Measurements from ENCODE around the gene NHERF2. TPM values are rescaled to one million over a fixed set of nuclear protein-coding genes. Genes with fewer than 3 reads are reported as not detected.

NHERF2 gene
- total RNA-seq, 1 donor from 2014 or later, result 23.4 TPM

- Mint-ChIP-seq H3K4me1 (ENCODE audit: unreplicated experiment) (no peaks in the 10 kb centered on the region), H3K27me3 (no peaks in the 10 kb centered on the region), H3K27ac (no peak overlapping the region), H3K4me3 (no peak overlapping the region), H3K9me3 (no peaks in the 10 kb centered on the region), H3K36me3 (no peaks in the 10 kb centered on the region)
- TF ChIP-seq CTCF (conservative IDR thresholded peaks at IDR 0.05), result no peak
- no peak for DNase-seq (ENCODE audit: extremely low spot score, unreplicated experiment)
Measured at GRCh38 chr16:2078096-2078495, 51.4 kb downstream of the NHERF2 start.

DNA sequence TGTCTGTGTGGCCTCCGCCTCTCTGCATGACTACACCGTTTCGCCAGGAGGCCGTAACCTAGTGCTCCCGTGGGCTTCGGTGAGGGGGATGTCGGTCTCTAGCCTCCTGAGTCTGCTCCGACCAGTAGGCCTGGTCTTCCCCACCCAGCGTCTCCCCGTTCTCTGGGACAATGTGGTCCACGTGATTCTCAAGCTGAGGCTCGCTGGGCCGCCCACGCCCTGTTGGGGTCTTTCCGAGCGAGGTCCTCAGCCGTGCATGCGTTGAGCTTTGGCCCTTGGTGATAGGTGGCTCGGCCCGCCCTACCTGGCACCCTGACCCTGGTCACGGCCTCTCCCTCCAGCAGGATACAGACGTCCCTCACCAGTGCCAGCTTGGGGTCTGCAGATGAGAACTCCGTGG, 52.0 kb downstream of the NHERF2 start:
- Mint-ChIP-seq H3K4me3 (no peak overlapping the region), H3K27me3 (no peaks in the 10 kb centered on the region), H3K9me3 (no peaks in the 10 kb centered on the region), H3K4me1 (ENCODE audit: unreplicated experiment) (no peaks in the 10 kb centered on the region), H3K36me3 (no peaks in the 10 kb centered on the region), H3K27ac (no peak overlapping the region)
- TF ChIP-seq CTCF (conservative IDR thresholded peaks at IDR 0.05), result no peak
- no peak for DNase-seq (ENCODE audit: extremely low spot score, unreplicated experiment)

DNA sequence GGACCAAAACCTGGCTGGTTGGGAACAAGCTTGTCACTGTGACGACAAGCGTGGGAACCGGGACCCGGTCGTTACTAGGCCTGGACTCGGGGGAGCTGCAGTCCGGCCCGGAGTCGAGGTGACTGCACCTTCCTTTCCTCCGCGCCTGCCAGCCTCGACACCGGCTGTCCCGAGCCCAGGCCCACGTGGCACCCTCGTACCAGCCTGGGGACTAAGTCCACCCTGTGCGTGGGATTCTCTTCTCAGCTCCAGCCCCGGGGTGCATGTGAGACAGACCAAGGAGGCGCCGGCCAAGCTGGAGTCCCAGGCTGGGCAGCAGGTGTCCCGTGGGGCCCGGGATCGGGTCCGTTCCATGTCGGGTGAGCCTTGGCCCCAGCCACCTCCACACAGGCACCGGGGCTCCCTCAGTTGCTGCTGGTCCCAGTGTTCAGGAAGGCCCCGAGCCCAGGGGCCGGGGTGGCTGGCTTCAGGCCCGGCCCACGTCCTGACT, 52.7 kb downstream of the NHERF2 start:
- no peak for DNase-seq (ENCODE audit: extremely low spot score, unreplicated experiment)
- Mint-ChIP-seq H3K4me3 (no peak overlapping the region), H3K9me3 (no peaks in the 10 kb centered on the region), H3K27me3 (no peaks in the 10 kb centered on the region), H3K27ac (no peak overlapping the region), H3K4me1 (ENCODE audit: unreplicated experiment) (no peaks in the 10 kb centered on the region), H3K36me3 (no peaks in the 10 kb centered on the region)
- TF ChIP-seq CTCF (conservative IDR thresholded peaks at IDR 0.05), result no peak

DNA sequence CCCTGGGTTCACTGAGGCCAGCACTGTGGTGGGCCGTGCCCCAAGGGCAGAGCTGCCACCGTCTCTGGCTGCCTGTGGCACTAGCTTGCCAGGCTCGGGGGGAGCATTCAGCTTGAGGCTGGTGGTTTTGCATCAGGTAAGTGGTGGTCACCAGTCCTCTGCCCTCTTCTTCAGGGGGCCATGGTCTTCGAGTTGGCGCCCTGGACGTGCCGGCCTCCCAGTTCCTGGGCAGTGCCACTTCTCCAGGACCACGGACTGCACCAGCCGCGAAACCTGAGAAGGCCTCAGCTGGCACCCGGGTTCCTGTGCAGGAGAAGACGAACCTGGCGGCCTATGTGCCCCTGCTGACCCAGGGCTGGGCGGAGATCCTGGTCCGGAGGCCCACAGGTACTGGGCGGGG, 53.3 kb downstream of the NHERF2 start:
- Mint-ChIP-seq H3K4me3 (no peak overlapping the region), H3K9me3 (no peaks in the 10 kb centered on the region), H3K27ac (no peak overlapping the region), H3K4me1 (ENCODE audit: unreplicated experiment) (no peaks in the 10 kb centered on the region), H3K36me3 (no peaks in the 10 kb centered on the region), H3K27me3 (no peaks in the 10 kb centered on the region)
- TF ChIP-seq CTCF (conservative IDR thresholded peaks at IDR 0.05), result no peak
- DNase-seq (ENCODE audit: extremely low spot score, unreplicated experiment), result no peak

DNA sequence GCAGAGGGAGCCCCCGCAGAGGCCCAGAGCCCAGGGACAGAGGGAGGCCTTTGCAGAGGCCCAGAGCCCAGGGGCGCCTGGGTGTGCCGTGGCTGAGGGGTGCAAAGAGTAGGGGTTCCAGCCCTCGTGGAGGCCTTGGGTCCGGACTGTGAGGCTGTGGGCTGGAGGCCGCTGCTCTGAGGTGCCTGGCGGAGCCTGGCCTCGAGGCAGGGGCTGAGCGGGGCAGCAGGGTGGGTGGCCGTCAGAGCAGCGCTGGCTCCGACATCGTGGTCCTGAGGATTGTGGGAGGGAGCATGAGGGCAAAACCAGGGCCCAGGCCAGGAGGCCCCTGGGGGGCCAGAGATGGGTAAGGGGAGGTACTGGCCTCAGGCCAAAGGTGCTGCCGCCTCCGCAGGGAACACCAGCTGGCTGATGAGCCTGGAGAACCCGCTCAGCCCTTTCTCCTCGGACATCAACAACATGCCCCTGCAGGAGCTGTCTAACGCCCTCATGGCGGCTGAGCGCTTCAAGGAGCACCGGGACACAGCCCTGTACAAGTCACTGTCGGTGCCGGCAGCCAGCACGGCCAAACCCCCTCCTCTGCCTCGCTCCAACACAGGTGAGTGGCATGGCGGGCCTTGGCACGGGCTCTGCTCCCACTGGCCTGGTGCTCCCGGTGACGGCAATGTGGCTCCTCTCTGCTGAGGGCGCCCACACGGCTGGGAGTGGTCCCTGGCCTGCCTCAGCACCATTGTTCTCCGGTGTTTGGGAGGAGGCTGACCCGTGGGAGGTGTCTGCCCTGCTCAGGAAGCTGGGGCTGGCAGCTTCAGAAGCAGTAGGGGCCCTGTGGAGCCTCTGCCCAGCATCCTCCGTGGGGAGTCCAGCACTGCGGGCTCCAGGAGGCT, 54.7 kb downstream of the NHERF2 start:
- Mint-ChIP-seq H3K4me1 (ENCODE audit: unreplicated experiment) (no peaks in the 10 kb centered on the region), H3K27me3 (no peaks in the 10 kb centered on the region), H3K9me3 (no peaks in the 10 kb centered on the region), H3K36me3 (no peaks in the 10 kb centered on the region), H3K27ac (no peak overlapping the region), H3K4me3 (no peak overlapping the region)
- no peak for TF ChIP-seq CTCF (conservative IDR thresholded peaks at IDR 0.05)
- no peak for DNase-seq (ENCODE audit: extremely low spot score, unreplicated experiment)
